Upper lobe of left lung (tissue), 4 donors: ENCODE measurements around the gene PDLIM4.
A peak's percentile ranks its signal among the peaks of the same experiment; 100 is the strongest.

Experiments
- CTCF ChIP-seq, 6 experiments: fragments of 450-650 bp in 4 of 6; fragments of 200-600 bp in 2 of 6; sonication (generic) in 2 of 6; IDR thresholded peaks; one replicate each; pipeline ENCODE4 v1.5.1; 2016 to 2019; ENCODE audit warnings: antibody characterized with exemption in 6 of 6
- POLR2A ChIP-seq, 4 donors: fragments of 450-650 bp; IDR thresholded peaks; one replicate each; pipeline ENCODE4 v1.5.1; 2016 to 2017; ENCODE audit warnings: antibody characterized with exemption in 4 of 4, mild to moderate bottlenecking in 2 of 4
- POLR2AphosphoS5 ChIP-seq, 2 donors: sonication (generic); formaldehyde crosslinking; IDR thresholded peaks; one replicate each; pipeline ENCODE4 v1.5.1; 2017; ENCODE audit warnings: antibody characterized with exemption in 2 of 2

GRCh38 chr5:132259069-132259851 is 1.8 kb downstream of the PDLIM4 start:
- no peak for TF ChIP-seq CTCF (IDR thresholded peaks at IDR 0.05)
- peak; percentile 81 to 87 for TF ChIP-seq POLR2AphosphoS5 (IDR thresholded peaks at IDR 0.05)
- no peak for TF ChIP-seq POLR2A (IDR thresholded peaks at IDR 0.05)
